GM21381 (cell line): ENCODE data around the gene SSU72.
"Not testable (repeated sequence)": the region's sequence is repeated elsewhere in the genome, so short reads cannot be mapped to it uniquely, and the experiment has no call there.

Experiments
- ATAC-seq: cut with Tn5 transposase; IDR thresholded peaks from one replicate; pipeline ENCODE4 v1.9.1; 2021; ENCODE audit warnings: mild to moderate bottlenecking, moderate library complexity; ENCODE audit not compliant: unreplicated experiment

The SSU72 gene

DNA sequence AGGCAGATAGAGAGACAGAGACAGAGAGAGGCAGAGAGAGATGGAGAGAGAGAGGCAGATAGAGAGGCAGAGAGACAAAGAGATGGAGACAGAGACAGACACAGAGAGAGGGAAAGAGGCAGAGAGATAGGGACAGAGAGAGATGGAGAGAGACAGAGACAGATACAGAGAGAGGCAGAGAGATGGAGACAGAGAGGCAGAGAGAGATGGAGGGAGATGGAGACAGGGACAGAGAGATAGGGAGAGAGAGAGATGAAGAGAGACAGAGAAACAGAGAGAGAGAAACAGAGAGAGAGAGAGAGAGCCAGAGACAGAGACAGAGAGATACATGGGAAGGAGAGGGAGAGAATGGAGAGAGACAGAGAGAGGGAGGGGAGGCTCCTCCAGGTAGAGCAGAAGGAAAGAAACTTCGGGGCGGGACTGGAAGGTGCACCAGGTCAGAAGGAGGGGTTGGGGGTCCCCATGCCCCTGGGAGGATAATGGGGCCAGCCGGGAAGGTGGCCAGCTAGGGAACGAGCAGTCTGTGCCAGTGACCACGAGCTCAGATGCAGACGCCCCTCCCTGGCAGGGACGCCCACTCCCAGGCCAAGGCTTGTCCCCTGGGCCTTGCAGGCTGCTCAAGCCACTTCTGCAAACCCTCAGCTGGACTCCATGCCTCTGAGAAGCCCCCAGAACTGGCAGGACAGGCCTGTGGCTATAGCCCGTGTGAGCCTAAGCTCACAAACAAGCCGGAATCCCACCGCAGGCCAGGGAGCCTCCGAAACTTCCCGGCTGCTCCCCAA is 22.0 kb upstream of the SSU72 start:
- no peak for ATAC-seq

DNA sequence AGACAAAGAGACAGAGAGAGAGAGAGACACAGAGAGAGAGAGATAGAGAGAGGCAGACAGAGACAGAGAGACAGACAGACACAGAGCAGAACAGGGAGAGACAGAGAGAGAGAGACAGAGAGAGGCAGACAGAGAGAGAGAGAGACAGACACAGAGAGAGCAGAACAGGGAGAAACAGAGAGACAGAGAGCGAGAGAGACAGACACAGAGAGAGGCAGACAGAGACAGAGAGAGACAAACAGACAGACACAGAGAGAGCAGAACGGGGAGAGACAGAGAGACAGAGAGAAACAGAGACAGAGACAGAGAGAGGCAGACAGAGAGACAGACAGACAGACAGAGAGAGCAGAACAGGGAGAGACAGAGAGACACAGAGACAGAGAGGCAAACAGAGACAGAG is 20.7 kb upstream of the SSU72 start:
- ATAC-seq: not testable (repeated sequence)

DNA sequence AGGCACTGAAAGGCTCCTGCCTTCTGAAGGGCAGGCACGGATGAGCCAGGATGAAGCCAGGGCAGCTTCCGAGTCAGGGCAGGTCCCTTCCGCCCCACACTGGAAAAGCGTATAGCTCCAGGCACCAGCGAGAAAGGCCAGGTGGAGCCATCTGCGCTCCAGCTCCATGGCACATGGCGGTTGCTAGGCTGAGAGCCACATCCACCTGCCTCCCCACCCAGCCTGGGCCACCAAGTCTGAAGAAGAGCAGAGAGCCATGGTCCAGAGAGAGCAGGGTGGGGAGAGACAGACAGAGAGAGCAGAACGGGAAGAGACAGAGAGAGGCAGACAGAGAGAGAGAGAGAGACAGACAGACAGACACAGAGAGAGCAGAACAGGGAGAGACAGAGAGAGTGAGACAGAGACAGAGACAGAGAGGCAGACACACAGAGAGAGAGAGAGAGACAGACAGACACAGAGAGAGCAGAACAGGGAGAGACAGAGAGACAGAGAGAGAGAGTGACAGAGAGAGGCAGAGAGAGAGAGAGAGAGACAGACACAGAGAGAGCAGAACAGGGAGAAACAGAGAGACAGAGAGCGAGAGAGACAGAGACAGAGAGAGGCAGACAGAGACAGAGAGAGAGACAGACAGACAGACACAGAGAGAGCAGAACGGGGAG is 20.1 kb upstream of the SSU72 start:
- ATAC-seq: no peak

DNA sequence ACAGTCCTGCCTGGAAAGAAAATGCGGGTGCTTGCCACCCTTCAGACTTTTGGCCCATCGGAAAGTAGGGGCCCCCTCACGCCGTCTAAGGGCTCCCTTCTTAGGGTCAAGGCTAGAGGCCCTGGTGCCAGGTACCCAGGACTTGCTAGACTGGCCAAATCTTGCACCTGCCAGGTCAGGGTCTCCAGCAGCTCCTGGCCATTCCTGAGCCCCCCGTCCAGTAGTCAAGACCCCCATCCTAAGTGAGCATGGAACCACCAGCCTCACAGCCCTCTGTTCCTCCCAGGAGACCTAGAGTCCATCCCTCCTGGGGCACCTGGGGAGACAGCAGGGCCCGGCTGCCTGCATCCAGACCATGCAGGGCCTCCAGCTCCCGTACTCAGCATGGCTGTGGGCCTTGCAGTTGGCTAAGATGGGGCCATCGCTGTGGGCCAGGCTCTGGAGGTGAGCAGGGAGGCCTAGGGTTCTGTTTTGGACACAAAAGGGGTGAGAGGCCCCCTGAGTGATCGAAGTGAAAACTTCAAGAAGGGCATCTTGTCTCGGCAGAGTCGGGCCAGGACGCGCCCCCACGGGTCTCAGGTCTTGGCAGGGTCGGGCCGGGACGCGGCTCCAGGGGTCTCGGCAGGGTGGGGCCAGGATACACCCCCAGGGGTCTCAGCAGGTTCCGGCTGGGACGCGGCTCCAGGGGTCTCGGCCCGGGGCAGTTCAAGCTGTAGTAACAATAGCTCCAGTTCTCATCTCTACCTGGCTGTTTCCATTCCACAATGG is 19.4 kb upstream of the SSU72 start:
- ATAC-seq: no peak

DNA sequence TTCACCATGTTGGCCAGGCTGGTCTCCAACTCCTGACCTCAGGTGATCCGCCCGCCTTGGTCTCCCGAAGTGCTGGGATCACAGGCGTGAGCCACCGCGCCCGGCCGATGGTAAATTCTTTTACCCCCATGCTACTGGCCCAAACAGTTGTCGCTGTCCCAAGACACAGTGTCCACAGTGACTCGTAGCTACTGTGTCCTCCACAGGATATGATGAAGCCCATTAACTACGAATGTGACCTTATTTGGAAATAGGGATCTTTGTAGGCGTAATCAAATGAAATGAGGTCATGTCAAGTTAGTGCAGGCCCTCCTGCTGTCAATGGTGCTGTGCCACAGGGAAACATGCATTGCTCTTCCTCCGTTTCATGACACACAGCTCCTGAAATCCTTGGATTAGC is 16.8 kb upstream of the SSU72 start:
- ATAC-seq: no peak

DNA sequence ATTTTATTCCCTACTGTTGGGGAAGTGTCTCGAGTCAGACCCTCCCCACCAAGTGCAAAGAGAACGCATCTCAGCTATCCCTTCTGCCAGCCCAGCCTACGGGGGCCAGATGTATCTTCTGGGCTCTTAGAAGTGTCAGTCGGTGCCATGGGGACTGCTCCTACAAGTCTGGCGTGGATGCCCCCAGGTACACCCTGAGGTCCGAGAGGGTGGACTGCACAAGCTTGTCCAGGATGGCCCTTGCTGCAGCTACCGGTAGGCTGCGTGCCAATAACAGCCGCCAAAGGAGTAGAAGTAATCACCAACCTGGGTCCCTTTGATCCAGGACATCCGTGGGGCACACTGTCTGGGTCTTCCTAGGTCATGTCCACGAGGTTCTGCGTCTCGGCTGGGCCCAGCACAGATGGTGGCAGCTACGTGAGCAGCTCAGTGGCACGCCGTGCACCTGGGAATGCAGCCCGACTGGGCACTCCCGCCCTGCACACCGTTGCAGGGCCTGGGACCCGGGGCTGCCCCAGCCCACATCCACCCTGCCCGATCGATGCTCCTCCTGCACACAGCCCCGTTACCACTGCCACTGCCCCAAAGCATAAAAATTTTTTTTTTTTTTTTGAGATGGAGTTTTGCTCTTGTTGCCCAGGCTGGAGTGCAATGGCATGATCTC is 8.8 kb upstream of the SSU72 start:
- ATAC-seq: no peak

DNA sequence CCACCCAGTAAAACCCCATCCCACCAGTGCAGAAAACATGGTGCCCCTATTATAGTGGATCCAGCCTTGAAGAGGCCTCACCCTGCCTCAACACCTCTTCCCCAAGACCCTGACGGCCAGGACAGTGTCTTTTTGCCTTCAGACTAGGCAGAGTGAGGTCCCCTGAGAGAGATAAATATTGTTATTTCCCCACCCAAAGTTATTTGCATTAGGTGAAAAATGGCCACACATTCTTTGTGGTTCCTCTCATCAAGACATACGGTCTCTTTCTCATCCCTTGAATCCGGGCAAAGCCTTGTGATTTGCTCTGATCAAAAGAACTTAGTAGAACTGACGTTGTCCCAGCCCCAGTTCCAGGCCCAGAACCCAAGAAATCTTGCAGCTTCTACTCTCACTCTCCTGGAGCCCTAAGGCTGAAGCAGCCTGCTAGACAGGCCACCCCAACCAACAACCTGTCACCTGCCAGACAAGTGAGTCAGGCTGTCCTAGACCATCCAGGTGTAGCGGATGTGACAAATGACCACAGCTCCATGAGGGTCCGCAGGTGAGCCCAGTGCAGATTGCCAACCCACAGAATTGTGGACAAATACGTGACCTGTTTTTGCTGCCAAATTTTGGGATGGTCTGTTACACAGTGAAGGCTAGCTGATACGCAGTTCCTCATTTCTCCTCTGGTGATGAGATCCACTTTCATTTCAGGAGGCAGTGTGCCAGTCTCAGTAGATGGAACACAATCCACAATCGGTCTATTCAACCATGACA is 8.1 kb upstream of the SSU72 start:
- no peak for ATAC-seq

DNA sequence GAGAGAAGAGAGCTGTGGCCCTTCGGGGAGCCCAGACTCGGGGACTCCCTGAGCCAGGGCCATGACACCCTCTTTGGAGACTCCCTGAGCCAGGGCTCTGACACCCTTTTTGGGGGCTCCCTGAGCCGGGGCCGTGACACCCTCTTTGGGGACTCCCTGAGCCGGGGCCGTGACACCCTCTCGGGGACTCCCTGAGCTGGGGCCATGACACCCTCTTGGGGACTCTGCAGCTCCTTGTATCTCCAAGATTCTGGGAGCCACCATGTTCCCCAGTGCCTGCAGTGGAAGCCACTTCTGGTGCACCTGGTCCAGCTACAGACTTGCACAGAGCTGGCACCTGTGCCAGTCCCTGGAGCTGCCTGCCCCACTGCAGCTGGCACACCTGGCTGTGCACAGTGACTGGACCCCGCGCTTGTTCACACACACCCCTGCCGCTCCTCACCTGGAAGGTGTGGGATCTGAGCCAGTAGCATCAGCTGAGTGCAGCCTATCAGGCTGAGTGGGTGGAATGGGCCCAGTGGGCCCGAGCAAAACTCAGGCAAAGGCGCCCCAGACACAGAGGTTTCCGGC is 3.8 kb upstream of the SSU72 start:
- no peak for ATAC-seq

DNA sequence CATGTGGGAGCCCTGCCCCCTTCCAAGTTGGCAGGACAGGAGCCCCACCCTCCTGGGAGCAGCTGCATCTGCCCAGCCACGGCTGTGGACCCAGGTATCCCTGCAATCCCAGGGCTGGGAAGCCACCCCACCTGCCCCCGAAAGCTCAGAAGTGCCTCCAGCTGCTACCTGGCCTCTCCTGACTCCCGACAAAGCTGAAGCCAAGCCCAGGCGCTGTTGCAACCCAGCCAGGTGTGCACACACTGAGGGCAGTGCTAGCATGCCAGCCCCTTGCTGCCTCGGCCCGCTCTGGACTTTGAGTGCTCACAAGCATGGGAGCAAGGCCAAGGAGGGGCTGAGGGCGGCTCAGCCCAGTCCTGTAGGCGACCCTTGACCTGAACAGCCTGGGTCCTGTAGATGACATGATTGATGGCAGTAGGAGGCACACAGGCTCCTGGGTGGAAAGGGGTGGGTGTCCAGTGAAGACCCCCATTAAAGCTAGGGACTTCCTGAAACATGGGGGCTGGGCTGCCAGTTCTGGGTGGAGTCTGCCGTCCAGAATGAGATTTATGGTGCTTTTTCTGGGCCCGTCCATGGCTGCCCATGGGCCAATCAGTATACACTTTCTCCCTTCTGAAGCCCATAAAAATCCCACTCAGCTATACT is 2.8 kb upstream of the SSU72 start:
- no peak for ATAC-seq

DNA sequence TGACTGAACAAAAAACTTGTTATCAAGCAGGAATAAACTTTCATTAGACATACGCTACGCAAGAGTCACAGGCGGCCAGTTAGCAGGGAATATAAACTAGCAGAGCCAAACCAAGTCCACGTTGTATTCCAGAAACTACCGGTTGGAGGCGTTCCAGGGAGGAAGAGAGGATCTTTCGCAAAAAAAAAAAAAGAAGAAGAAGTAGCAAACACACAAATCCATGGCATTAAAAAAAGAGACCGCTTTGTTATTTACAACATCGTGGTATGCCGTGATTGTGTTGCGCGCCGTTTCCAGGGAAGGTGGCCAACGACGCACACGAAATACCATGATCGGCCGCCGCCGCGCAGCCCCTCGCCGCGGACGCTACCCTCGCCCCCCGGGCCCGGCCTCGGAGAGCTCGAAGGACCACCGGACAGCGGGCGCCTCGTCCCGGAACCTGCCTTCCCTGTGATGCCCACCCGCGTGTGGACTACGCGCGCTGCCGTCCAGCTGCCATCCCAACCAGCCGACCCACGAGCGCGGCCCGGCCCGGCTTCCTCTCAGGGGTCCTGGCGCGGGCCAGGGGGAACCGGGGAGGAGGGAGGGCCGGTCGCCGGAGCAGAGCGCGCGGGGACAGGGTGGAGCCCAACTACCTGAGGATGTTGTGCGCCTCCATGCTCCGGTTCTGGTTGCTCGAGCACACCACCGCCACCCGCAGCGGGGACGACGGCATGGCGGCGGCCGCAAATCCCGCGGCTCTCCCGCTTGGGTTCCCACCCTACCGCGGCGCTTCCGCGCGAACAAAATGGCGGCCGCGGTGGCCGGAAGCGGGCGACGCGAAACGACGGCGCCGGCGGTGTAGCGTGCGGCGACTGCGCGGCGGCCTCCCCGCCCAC is 581 bp downstream of the SSU72 start:
- peak; percentile 60 for ATAC-seq

DNA sequence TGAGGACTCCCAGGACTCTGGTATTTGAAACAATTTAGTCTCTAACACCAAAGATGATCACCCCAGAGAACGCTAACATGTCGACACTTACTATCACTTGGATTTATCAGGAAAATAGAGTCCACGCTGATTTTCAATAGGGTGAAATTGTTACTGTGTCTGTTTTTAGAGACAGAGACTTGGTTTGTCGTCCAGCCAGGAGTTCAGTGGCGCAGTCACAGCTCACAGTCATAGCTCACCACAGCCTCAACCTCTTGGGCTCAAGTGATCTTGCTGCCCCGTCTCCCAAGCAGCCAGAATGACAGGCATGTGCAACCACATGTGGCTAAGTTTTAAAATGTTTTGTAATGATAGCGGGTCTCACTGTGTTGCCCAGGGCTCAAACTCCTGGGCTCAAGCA is 5.3 kb downstream of the SSU72 start:
- no peak for ATAC-seq

DNA sequence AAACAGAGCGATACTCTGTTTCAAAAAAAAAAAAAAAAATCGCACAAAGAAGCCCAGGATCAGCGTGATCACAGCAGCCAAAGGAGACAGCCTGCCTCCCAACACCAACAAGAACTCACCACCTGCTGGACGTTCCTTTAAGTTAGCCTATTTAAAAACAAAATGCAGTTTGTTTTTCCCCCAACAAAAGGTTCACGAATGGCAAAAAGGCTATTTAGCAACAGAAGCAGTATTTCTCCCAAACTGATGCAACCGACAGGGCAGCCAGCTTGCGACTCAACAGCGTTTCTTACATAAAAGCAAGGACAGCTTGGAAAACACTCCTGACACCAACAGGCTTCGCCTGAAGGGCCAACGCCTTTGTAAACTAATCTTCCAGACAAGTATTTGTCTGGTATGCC is 6.8 kb downstream of the SSU72 start:
- no peak for ATAC-seq

DNA sequence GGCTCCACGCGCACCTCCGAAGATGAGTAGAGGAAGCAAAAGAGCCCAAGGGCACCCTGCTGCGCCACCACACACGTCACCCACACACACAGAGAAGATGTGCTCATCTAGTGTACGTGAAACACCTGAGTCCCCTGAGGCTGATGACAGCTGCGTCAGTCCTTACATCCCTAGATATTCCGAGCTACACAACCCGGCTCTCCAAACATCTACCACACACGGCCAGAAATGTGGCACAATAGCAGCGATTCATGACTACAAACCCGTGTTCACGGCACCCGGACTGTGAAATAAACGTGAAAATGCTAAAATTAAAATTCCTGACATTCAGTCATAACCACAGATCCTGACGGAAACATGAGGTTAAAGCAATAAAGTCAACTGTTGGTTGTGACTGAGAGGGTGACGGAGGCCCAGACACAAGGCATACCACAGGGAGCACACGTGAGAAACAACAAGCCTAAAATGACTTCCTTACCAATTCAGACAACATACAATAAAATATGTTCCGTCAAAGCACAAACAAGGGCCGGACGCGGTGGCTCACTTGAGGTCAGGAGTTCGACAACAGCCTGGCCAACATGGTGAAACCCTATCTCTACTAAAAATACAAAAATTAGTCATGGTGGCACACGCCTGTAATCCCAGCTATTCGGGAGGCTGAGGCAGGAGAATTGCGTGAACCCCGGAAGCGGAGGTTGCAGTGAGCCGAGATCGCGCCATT is 7.3 kb downstream of the SSU72 start:
- ATAC-seq: no peak

DNA sequence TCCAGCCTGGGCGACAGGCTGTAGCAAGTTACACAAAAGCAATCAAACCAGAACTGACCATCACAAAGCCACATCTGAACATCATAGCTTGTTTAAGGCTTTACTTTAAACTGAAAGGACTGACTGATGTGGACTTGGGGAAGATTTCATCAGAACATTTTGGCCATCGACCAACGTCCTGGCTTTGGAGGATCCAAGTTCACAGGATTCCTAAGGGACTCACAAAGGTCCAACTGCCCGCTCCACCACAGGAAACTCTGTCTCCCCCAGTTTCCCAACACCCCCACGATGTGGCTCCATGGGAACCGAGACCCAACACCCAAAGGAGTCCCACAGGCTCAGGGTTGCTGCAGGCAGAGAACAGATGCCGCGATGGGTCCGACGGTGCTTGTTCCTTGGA is 9.3 kb downstream of the SSU72 start:
- ATAC-seq: no peak

DNA sequence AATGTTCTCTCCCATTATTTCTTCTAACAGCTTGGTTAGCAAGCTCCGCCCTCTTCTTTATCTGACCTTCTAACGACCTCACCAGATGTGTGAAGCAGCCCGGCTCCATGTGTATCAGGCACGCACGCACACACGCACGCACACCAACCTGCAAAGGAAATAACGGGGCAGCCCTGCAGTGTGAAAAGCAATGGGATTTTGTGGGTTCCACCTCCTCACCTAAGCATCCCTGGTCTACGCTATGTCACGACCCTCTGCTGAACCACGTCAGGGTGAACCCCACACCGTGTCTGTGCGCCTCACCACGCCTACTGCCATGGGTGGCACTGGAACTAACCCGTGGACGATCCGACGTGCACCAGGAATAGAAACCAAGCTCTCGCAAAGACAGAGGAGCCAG is 10.4 kb downstream of the SSU72 start:
- ATAC-seq: no peak

DNA sequence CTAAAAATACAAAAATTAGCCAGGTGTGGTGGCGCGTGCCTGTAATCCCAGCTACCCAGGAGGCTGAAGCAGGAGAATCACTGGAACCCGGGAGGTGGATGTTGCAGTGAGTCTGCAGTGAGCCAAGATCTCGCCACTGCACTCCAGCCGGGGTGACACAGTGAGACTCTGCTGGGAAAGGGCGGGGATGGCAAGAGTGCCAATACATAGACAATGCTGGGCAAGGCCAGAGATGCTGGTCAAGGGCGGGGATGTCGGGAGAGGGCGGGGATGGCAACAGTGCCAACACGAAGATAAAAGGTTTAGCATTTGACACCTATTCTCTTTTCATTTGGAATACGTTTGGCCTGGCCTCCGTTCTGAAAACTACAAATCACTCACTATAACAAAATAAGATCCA is 11.0 kb downstream of the SSU72 start:
- no peak for ATAC-seq

DNA sequence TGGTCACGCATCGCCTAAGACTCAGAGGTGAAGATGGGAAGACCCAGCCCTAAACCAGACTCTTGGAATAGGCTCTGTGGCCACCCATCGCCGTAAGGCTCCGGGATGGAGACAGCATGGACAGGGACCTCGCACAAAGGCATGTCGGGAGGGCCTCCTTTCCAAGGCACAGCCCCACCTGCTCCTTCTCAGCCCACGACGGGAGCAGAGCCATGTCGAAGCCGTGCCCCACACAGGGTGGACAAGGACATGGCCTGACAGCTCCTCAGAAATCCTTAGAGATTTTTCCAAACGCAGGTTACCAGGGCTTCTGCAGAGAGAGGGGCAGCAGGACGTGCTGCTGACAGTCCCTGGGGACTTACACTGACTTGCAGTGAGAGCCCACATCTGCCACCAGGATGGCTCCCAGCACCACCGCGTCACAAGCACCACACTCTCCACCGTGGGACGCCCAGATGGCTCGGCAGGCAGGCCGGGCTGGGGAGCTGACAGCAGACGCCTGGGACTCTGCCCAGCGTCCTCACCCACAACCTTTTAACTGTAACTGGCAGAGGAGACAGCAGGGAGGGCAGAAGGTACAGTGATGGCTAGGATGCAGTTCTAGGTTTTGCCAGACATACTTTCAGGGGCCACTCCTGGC is 12.0 kb downstream of the SSU72 start:
- ATAC-seq: no peak
